Lower lobe of right lung (tissue), 2 donors: ENCODE results near the gene CNBD2. TPM values are rescaled to one million over a fixed set of nuclear protein-coding genes. Genes with fewer than 3 reads are reported as not detected.
A peak's percentile ranks its signal among the peaks of the same experiment; 100 is the strongest.
"Not testable (repeated sequence)": the region's sequence is repeated elsewhere in the genome, so short reads cannot be mapped to it uniquely, and the experiment has no call there.

ENCODE experiments used
- ATAC-seq, 2 donors: fragments of 200-7000 bp; cut with Tn5 transposase; one replicate each; pipeline ENCODE4 v1.9.1; 2020 to 2022; ENCODE audit warnings: mild to moderate bottlenecking in 2 of 2, moderate library complexity in 2 of 2
- DNase-seq: peaks from one replicate; pipeline ENCODE4 v3.0.0-alpha.2; 2020
- H3K27ac ChIP-seq: fragments of 200-600 bp; one replicate; pipeline ENCODE4 v1.8.0; 2022
- H3K27me3 ChIP-seq: fragments of 200-600 bp; one replicate; pipeline ENCODE4 v1.8.0; 2022; ENCODE audit warnings: low read depth
- H3K36me3 ChIP-seq: fragments of 200-600 bp; one replicate; pipeline ENCODE4 v1.8.0; 2022; ENCODE audit warnings: mild to moderate bottlenecking
- H3K4me1 ChIP-seq: fragments of 200-600 bp; one replicate; pipeline ENCODE4 v1.8.0; 2022
- H3K4me3 ChIP-seq: fragments of 200-600 bp; one replicate; pipeline ENCODE4 v1.8.0; 2022; ENCODE audit warnings: mild to moderate bottlenecking
- H3K9me3 ChIP-seq: fragments of 200-600 bp; one replicate; pipeline ENCODE4 v1.8.0; 2022
- CTCF ChIP-seq: fragments of 200-600 bp; IDR thresholded peaks from one replicate; pipeline ENCODE4 v1.8.0; 2022; ENCODE audit warnings: antibody characterized with exemption, mild to moderate bottlenecking
- intact Hi-C: fragments of 100-400 bp; cut with DNase I; formaldehyde crosslinking; loops from one replicate; pipeline ENCODE4 v1.11.0; 2022
- total RNA-seq: library from RNA; stranded (reverse); fragmentation: NEBNext Ultra II Directional; extraction: Animal tissue kit (Norgen Biotek cat#: 25700); gene quantifications from one replicate; pipeline ENCODE4 v1.2.1, GENCODE V29; 2021
- donor health status: DM: no; HTN: yes; CAD: no; lungs with severe emphysema.

CNBD2 gene
- total RNA-seq, 1 donor from 2014 or later: 4.3 TPM

DNA sequence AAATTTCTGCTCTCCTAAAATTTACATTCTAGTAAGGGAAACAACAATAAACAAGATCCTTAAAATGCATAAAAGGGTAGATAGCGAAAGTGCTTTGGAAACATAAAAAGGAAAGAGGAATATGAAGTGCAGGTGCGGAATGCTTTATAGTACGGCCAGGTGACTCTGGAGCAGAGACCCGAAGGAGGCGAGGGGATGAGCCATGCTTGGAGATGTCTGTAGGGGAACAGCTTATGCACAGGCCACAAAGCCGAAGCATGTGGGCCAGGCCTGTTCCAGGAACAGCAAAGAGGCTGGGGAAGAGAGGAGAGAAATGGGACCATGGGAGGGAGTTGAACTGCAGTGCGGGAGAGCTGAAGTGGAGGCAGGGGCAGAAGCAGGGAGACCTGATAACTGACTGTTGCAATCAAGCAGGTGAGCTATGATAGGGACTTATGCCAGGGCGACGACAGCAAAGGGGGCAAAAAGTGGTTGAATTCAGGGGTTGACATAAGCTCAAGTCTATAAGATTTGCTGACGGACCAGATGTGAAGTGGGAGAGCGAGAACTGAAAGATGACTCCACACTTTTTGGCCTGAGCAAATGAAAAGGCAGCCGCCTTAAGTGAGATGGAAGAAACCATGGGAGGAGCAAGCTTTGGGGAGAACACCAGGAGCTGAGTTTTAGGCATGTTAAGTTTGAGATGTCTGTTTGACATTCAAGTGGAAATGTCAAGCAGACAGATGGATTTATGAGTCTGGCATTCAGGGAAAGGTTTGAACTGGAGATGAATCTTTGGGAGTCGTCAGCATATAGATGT lies 83.1 kb downstream of the CNBD2 start:
- ATAC-seq (peak in 1 of 2 donors; percentile 4), DNase-seq (no peak)
- intact Hi-C loops: no loop called here
- Histone ChIP-seq H3K27me3 (no peaks in the 10 kb centered on the region), H3K9me3 (no peaks in the 10 kb centered on the region), H3K36me3 (peaks cover 13% of the 10 kb centered on the region), H3K4me3 (peak overlapping the region; percentile 93), H3K4me1 (peaks cover 33% of the 10 kb centered on the region), H3K27ac (peak overlapping the region; percentile 99)
- TF ChIP-seq CTCF: no peak

- intact Hi-C loops: no loop called here
- ATAC-seq: no peak
- H3K27me3 ChIP-seq: no peaks in the 10 kb centered on the region
- no peak for TF ChIP-seq CTCF
- peaks cover 9% of the 10 kb centered on the region for H3K36me3 ChIP-seq
- H3K4me3 ChIP-seq: no peak overlapping the region
- no peak overlapping the region for H3K27ac ChIP-seq
- no peaks in the 10 kb centered on the region for H3K9me3 ChIP-seq
- no peak for DNase-seq
- H3K4me1 ChIP-seq: peaks cover 27% of the 10 kb centered on the region
These were observed 83.7 kb downstream of the CNBD2 start for GRCh38 chr20:36052117-36052513.

DNA sequence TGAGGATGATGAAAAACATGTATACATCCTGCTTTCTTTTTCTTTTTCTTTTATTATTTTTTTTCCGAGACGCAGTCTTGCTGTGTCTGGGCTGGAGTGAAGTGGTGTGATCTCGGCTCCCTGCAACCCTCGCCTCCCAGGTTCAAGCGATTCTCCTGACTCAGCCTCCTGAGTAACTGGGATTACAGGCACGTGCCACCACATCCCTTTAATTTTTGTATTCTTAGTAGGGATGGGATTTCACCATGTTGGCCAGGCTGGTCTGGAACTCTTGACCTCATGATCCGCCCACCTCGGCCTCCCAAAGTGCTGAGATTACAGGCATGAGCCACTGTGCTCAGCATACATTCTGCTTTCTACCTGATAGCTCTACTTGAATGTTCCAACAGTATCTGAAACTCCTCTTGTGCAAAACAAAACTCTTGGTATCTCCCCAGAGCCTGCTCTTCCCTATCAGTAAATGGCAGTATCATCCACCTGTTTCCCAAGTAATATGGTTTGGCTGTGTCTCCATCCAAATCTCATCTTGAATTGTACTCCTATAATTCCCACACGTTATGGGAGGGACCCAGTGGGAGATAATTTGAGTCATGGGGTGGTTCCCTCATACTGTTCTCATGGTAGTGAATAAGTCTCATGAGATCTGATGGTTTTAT lies 85.6 kb downstream of the CNBD2 start:
- ATAC-seq, DNase-seq, H3K4me1 ChIP-seq, H3K9me3 ChIP-seq, H3K27me3 ChIP-seq, intact Hi-C loops, H3K36me3 ChIP-seq, H3K27ac ChIP-seq, H3K4me3 ChIP-seq: not testable (repeated sequence)

DNA sequence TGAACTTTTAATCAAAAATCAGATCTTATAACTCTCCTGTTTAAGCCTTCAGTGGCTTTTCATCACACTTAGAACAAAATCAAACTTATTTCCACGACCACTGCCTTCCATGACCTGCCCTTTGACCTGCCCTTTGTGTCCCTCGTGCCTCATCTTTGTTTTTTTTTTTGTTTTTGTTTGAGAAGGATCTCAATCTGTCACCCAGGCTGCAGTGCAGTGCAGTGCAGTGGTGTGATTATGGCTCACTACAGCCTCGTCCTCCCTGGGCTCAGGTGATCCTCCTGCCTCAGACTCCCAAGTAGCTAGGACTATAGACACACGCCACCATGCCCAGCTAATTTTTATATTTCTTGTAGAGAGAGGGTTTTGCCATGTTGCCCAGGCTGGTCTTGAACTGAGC lies 86.8 kb downstream of the CNBD2 start:
- Histone ChIP-seq H3K36me3 (no peaks in the 10 kb centered on the region), H3K4me3 (no peak overlapping the region), H3K4me1 (peaks cover 10% of the 10 kb centered on the region), H3K9me3 (no peaks in the 10 kb centered on the region), H3K27ac (no peak overlapping the region), H3K27me3 (no peaks in the 10 kb centered on the region)
- intact Hi-C loops: no loop called here
- no peak for DNase-seq
- no peak for TF ChIP-seq CTCF
- ATAC-seq: no peak

GRCh38 chr20:36060676-36061075 lies 92.3 kb downstream of the CNBD2 start:
- no peak for ATAC-seq
- Histone ChIP-seq H3K36me3 (no peaks in the 10 kb centered on the region), H3K4me1 (peaks cover 14% of the 10 kb centered on the region), H3K9me3 (no peaks in the 10 kb centered on the region), H3K4me3 (no peak overlapping the region), H3K27me3 (no peaks in the 10 kb centered on the region), H3K27ac (no peak overlapping the region)
- intact Hi-C loops: no loop called here
- TF ChIP-seq CTCF: no peak
- DNase-seq: no peak

DNA sequence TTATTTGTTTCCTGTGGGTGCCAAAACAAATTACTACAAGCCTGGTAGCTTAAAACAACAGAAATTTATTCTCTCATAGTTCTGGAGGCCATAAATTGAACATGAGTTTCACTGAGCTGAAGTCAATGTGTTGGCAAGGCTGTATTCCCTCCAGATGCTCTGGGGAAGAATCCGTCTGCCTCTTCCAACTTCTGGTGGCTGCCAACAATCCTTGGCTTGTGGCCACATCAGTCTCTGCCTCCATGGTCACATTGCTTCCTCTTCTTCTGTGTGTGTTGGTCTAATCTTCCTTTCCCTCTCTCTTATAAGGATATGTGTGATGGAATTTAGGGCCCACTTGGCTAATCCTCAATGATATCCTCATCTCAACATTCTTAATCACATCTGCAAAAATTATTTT lies 93.4 kb downstream of the CNBD2 start:
- H3K27ac ChIP-seq: no peak overlapping the region
- peaks cover 23% of the 10 kb centered on the region for H3K4me1 ChIP-seq
- no peaks in the 10 kb centered on the region for H3K9me3 ChIP-seq
- no peak overlapping the region for H3K4me3 ChIP-seq
- no peaks in the 10 kb centered on the region for H3K36me3 ChIP-seq
- TF ChIP-seq CTCF: no peak
- ATAC-seq: no peak
- no peaks in the 10 kb centered on the region for H3K27me3 ChIP-seq
- DNase-seq: no peak
- intact Hi-C loops: no loop called here
